ENCODE results near the gene ATXN7L3. TPM values are rescaled to one million over a fixed set of nuclear protein-coding genes. Genes with fewer than 3 reads are reported as not detected.
A peak's percentile ranks its signal among the peaks of the same experiment; 100 is the strongest.

ATXN7L3 gene
- total and polyA plus RNA-seq, 10 of the 15 experiments (the other 5 are each of a cell fraction or from before 2014, with no cell fraction given): 0.71 to 78.7 (median 32.7) TPM

DNA sequence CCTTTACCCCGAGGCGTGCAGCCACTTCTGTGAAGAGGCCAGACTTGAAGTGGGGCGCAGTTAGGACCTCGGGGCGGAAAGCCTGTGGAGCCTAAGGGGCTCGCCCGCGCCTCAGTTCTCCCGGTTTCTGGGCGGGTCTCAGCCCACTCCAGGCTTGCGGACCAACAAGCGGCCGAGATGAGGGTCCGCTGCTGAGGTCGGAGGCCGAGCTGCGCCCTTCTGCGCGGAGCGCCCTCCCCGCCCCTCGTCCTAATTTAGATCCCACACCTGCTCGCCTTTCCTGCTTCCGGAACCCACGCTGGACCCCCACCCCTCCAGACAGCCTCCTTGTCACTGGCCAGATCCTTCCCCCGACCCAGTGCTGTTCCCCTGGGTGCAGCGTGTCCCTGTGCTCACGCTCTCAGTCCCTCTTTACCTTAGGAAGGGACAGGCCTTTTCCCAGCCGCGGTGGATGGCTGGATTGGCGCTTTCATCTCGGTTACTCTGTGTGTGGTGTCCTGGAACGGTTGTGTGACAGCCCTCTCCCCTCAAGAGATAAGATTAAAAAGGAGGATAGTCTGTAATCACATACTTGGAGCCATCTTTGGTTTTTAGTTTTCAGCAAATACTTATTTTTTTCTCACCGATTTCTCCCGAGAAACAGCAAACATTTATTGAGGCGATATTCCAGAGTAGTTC, 933 bp upstream of the ATXN7L3 start (continued):
- TF ChIP-seq, protein P1, sequence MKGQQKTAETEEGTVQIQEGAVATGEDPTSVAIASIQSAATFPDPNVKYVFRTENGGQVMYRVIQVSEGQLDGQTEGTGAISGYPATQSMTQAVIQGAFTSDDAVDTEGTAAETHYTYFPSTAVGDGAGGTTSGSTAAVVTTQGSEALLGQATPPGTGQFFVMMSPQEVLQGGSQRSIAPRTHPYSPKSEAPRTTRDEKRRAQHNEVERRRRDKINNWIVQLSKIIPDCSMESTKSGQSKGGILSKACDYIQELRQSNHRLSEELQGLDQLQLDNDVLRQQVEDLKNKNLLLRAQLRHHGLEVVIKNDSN (IDR thresholded peaks at IDR 0.05; ENCODE audit: borderline replicate concordance, extremely low read length, insufficient read depth, low read depth, low read length): no peak
- TF ChIP-seq CHD4 (IDR thresholded peaks at IDR 0.05): no peak
- TF ChIP-seq EED (IDR thresholded peaks at IDR 0.05; ENCODE audit: low read depth): peak; percentile 22; the same call in 1 of the 2 replicates
- peak; percentile 69 for TF ChIP-seq IKZF1 (conservative IDR thresholded peaks at IDR 0.05)
- peak in 1 of 2 experiments; percentile 26; a peak in 1 of 4 replicates for TF ChIP-seq BHLHE40 (IDR thresholded peaks at IDR 0.05; ENCODE audit: borderline replicate concordance in 1 of 2, low read depth in 2 of 2, low read length in 1 of 2)

- peak overlapping the region; percentile 77 for H3K27ac ChIP-seq (ENCODE audit: control insufficient read depth, insufficient read depth)
- ChIA-PET RAD21 (ENCODE audit: unreplicated experiment) (interaction anchor here (0.5 to 2.4 kb wide), 7 partner anchors 11 to 146 kb away, joined by 3 to 10 read pairs (median 4); partner anchors contain the start of genes GRN and TMUB2), CTCF (interaction anchor here (0.9 to 4.0 kb wide), 5 partner anchors 11 to 132 kb away, joined by 3 to 45 read pairs (median 5); partner anchors contain the start of gene TMUB2), SMC1A (ENCODE audit: uncharacterized antibody, unreplicated experiment) (interaction anchor here (0.5 to 3.3 kb wide), 5 partner anchors 11 to 55 kb away, joined by 3 to 12 read pairs (median 4); partner anchors contain the start of gene TMUB2), POLR2A (interaction anchor here (0.5 to 1.6 kb wide), 9 partner anchors 11 to 146 kb away, joined by 3 to 6 read pairs (median 3); partner anchors contain the start of genes GRN and TMUB2)
- H3K9me3 ChIP-seq (replicated peaks; ENCODE audit: control insufficient read depth, insufficient read depth, low read length): no peaks in the 10 kb centered on the region
- H3K4me2 ChIP-seq (ENCODE audit: control insufficient read depth, insufficient read depth): peak overlapping the region; percentile 79
- H4K20me1 ChIP-seq (ENCODE audit: control insufficient read depth, insufficient read depth): no peaks in the 10 kb centered on the region
- peak; percentile 21 for ATAC-seq
- no peak for FAIRE-seq
- peaks cover 33% of the 10 kb centered on the region for H3K79me2 ChIP-seq (ENCODE audit: control insufficient read depth, insufficient read depth, low read length)
- no peak overlapping the region for H2AFZ ChIP-seq (ENCODE audit: control insufficient read depth, low read depth, low read length)
- BruUV-seq (replicated peaks): TSS peak; percentile 65
- peaks cover 16% of the 10 kb centered on the region for H3K4me1 ChIP-seq (ENCODE audit: control insufficient read depth, insufficient read depth, low read length)
- no peak for DNase-seq (ENCODE audit: low read depth, low spot score)
- in situ Hi-C loops (cut with MboI) (no loop called here), intact Hi-C loops (cut with micrococcal nuclease; ENCODE audit: unreplicated experiment) (no loop called here)
- peaks cover 10 to 17% of the 10 kb centered on the region in 2 experiments for H3K36me3 ChIP-seq (ENCODE audit: control insufficient read depth in 2 of 2, insufficient read depth in 2 of 2, low read length in 1 of 2)
- WGBS (ENCODE audit: insufficient coverage, insufficient replicate concordance, low lambda C conversion rate, missing lambda C conversion rate): under 1% methylated on average over 21 of the region's 68 CpGs
- peak overlapping the region; percentile 89 for H3K9ac ChIP-seq (ENCODE audit: control insufficient read depth, insufficient read depth, low read length)
- peak overlapping the region; percentile 100 for H3K4me3 ChIP-seq
- H3K27me3 ChIP-seq (replicated peaks in 1 of 2; ENCODE audit: control insufficient read depth in 2 of 2, insufficient read depth in 2 of 2, low read length in 1 of 2): no peaks in the 10 kb centered on the region
- peak; percentile 1; the same call in 1 of the 2 replicates for TF ChIP-seq YY1 (IDR thresholded peaks at IDR 0.05; ENCODE audit: low read depth, low read length)
- peak; percentile 35; the same call in 1 of the 2 replicates for TF ChIP-seq LARP7 (IDR thresholded peaks at IDR 0.05)
- 0 out of 2 replicates have a peak, but pooled peaks have one; percentile 11 for TF ChIP-seq IKZF1 (conservative IDR thresholded peaks at IDR 0.05)
- TF ChIP-seq BACH1 (IDR thresholded peaks at IDR 0.05; ENCODE audit: borderline replicate concordance): peak; percentile 20; the same call in 1 of the 2 replicates
- 0 out of 4 replicates have a peak, but pooled peaks of 1 of the 2 experiments have one; percentile 10 for TF ChIP-seq IKZF2 (IDR thresholded peaks at IDR 0.05)
- TF ChIP-seq GATAD2B (conservative IDR thresholded peaks at IDR 0.05; ENCODE audit: low read depth): 0 out of 2 replicates have a peak, but pooled peaks have one; percentile 14
- TF ChIP-seq, protein P2, sequence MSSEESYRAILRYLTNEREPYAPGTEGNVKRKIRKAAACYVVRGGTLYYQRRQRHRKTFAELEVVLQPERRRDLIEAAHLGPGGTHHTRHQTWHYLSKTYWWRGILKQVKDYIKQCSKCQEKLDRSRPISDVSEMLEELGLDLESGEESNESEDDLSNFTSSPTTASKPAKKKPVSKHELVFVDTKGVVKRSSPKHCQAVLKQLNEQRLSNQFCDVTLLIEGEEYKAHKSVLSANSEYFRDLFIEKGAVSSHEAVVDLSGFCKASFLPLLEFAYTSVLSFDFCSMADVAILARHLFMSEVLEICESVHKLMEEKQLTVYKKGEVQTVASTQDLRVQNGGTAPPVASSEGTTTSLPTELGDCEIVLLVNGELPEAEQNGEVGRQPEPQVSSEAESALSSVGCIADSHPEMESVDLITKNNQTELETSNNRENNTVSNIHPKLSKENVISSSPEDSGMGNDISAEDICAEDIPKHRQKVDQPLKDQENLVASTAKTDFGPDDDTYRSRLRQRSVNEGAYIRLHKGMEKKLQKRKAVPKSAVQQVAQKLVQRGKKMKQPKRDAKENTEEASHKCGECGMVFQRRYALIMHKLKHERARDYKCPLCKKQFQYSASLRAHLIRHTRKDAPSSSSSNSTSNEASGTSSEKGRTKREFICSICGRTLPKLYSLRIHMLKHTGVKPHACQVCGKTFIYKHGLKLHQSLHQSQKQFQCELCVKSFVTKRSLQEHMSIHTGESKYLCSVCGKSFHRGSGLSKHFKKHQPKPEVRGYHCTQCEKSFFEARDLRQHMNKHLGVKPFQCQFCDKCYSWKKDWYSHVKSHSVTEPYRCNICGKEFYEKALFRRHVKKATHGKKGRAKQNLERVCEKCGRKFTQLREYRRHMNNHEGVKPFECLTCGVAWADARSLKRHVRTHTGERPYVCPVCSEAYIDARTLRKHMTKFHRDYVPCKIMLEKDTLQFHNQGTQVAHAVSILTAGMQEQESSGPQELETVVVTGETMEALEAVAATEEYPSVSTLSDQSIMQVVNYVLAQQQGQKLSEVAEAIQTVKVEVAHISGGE (CRISPR knock-in tag; IDR thresholded peaks at IDR 0.05): 0 out of 2 replicates have a peak, but pooled peaks have one; percentile 22
- TF ChIP-seq TAF1 (IDR thresholded peaks at IDR 0.05; ENCODE audit: borderline replicate concordance, low read depth, low read length): peak; percentile 37; the same call in 1 of the 2 replicates
- no peak for TF ChIP-seq SRF (IDR thresholded peaks at IDR 0.05; ENCODE audit: low read depth in 2 of 2, low read length in 2 of 2)
- TF ChIP-seq CHD2 (IDR thresholded peaks at IDR 0.05; ENCODE audit: borderline replicate concordance, low read depth, low read length): 0 out of 2 replicates have a peak, but pooled peaks have one; percentile 12
- 0 out of 2 replicates have a peak, but pooled peaks have one; percentile 22 for TF ChIP-seq PML (IDR thresholded peaks at IDR 0.05; ENCODE audit: low read length)
Measured at GRCh38 chr17:44198721-44199552, 747 bp downstream of the ATXN7L3 start.
